A673 (cell line): ENCODE data around the gene QSOX2. TPM values are rescaled to one million over a fixed set of nuclear protein-coding genes. Genes with fewer than 3 reads are reported as not detected.

Source experiments
- BruUV-seq: library from RNA; stranded (reverse); fragments of 400-500 nt; replicated peaks from 2 replicates; lab custom pipeline; 2021; lab: Mats Ljungman, UMichigan
- CTCF ChIA-PET: fragments of 300-600 bp; sonication (Branson Sonifier 250); formaldehyde crosslinking; loops from one replicate; lab custom pipeline; 2022; ENCODE audit warnings: antibody characterized with exemption; lab: Charles Lee
- POLR2A ChIA-PET: fragments of 300-600 bp; sonication (Branson Sonifier 250); formaldehyde crosslinking; loops from one replicate; lab custom pipeline; 2022; ENCODE audit warnings: antibody characterized with exemption; ENCODE audit not compliant: low non-redundant PET; lab: Charles Lee
- DNase-seq: peaks from one replicate; pipeline ENCODE4 v3.0.0-alpha.2; 2015; ENCODE audit warnings: low spot score
- H3K27ac ChIP-seq: fragments of 200-600 bp; sonication (generic); 2 replicates; pipeline ENCODE4 v1.5.1; 2016; ENCODE audit warnings: mixed run types, low read depth, mild to moderate bottlenecking, mixed read lengths, antibody characterized with exemption, low read length; ENCODE audit not compliant: poor library complexity, severe bottlenecking
- H3K27me3 ChIP-seq: fragments of 200-600 bp; sonication (generic); replicated peaks from 2 replicates; pipeline ENCODE4 v1.6.1; 2017; ENCODE audit warnings: mixed run types, low read depth, mild to moderate bottlenecking, mixed read lengths, antibody characterized with exemption, low read length; ENCODE audit not compliant: insufficient read depth, poor library complexity
- H3K36me3 ChIP-seq: fragments of 200-600 bp; sonication (generic); 2 replicates; pipeline ENCODE4 v1.6.1; 2016; ENCODE audit warnings: mixed run types, mild to moderate bottlenecking, mixed read lengths, antibody characterized with exemption, low read length; ENCODE audit not compliant: insufficient read depth, poor library complexity, severe bottlenecking
- H3K4me1 ChIP-seq: fragments of 200-600 bp; sonication (generic); 2 replicates; pipeline ENCODE4 v1.6.1; 2017; ENCODE audit warnings: mixed run types, mild to moderate bottlenecking, mixed read lengths, antibody characterized with exemption, low read length; ENCODE audit not compliant: insufficient read depth, poor library complexity, severe bottlenecking
- H3K4me3 ChIP-seq: fragments of 200-600 bp; sonication (generic); 2 replicates; pipeline ENCODE4 v1.5.1; 2016; ENCODE audit warnings: low read depth, mixed run types, mild to moderate bottlenecking, mixed read lengths, low read length; ENCODE audit not compliant: poor library complexity, severe bottlenecking
- H3K9me3 ChIP-seq: fragments of 200-600 bp; sonication (generic); 2 replicates; pipeline ENCODE4 v1.6.1; 2016; ENCODE audit warnings: mixed run types, low read depth, mild to moderate bottlenecking, mixed read lengths, antibody characterized with exemption, low read length; ENCODE audit not compliant: poor library complexity, severe bottlenecking
- CTCF ChIP-seq: fragments of 300-800, 200-600 bp; sonication (generic); conservative IDR thresholded peaks from 2 replicates; pipeline ENCODE4 v1.5.1; 2017; ENCODE audit warnings: low read depth, mild to moderate bottlenecking, antibody characterized with exemption, low read length, moderate library complexity, mixed read lengths
- EZH2 ChIP-seq: fragments of 200-600 bp; sonication (generic); IDR thresholded peaks from 2 replicates; pipeline ENCODE4 v1.6.1; 2017; ENCODE audit warnings: borderline replicate concordance, low read depth, mild to moderate bottlenecking, mixed read lengths, antibody characterized with exemption, low read length; ENCODE audit not compliant: poor library complexity, severe bottlenecking
- intact Hi-C: fragments of 100-400 bp; cut with micrococcal nuclease; formaldehyde crosslinking; loops from one replicate; pipeline ENCODE4 v1.10.0; 2022; ENCODE audit not compliant: unreplicated experiment
- total RNA-seq: library from RNA; stranded (reverse); gene quantifications from 2 replicates; pipeline ENCODE4 v1.2.3, GENCODE V29; 2021

Gene QSOX2
- total RNA-seq, 1 experiment from 2014 or later: 43.7 TPM

- Histone ChIP-seq H3K9me3 (no peaks in the 10 kb centered on the region), H3K4me1 (peaks cover 4% of the 10 kb centered on the region), H3K4me3 (no peak overlapping the region), H3K36me3 (no peaks in the 10 kb centered on the region), H3K27ac (no peak overlapping the region), H3K27me3 (no peaks in the 10 kb centered on the region)
- intact Hi-C loops: no loop called here
- DNase-seq: no peak
- no TSS peak for BruUV-seq
- CTCF ChIA-PET: interaction anchor here (0.5 kb wide), 1 partner anchor 116 kb away, joined by 4 read pairs; no protein-coding TSS in a partner anchor
- POLR2A ChIA-PET: no interaction called here
- TF ChIP-seq CTCF: no peak
- TF ChIP-seq EZH2: no peak
Measured at GRCh38 chr9:136248951-136249876, 3.6 kb upstream of the QSOX2 start.

- Histone ChIP-seq H3K9me3 (no peaks in the 10 kb centered on the region), H3K4me1 (peaks cover 12% of the 10 kb centered on the region), H3K36me3 (no peaks in the 10 kb centered on the region), H3K27me3 (no peaks in the 10 kb centered on the region), H3K27ac (no peak overlapping the region), H3K4me3 (no peak overlapping the region)
- intact Hi-C loops: no loop called here
- ChIA-PET POLR2A (no interaction called here), CTCF (no interaction called here)
- TF ChIP-seq CTCF (no peak), EZH2 (no peak)
- DNase-seq: no peak
- BruUV-seq: no TSS peak
Measured at GRCh38 chr9:136247947-136248637, 2.5 kb upstream of the QSOX2 start.

- Histone ChIP-seq H3K4me1 (peaks cover 12% of the 10 kb centered on the region), H3K9me3 (no peaks in the 10 kb centered on the region), H3K27ac (no peak overlapping the region), H3K27me3 (no peaks in the 10 kb centered on the region), H3K4me3 (no peak overlapping the region), H3K36me3 (no peaks in the 10 kb centered on the region)
- CTCF ChIA-PET: no interaction called here
- intact Hi-C loops: no loop called here
- no TSS peak for BruUV-seq
- DNase-seq: no peak
- TF ChIP-seq EZH2 (no peak), CTCF (no peak)
- POLR2A ChIA-PET: no interaction called here
Measured at GRCh38 chr9:136247551-136247916, 1.9 kb upstream of the QSOX2 start.
